Loucy (cell line): ENCODE data around the gene TMEM18.

Experiments used
- H2AFZ ChIP-seq: fragments of 200-600 bp; sonication (generic); 2 replicates; pipeline ENCODE4 v1.6.0; 2016; ENCODE audit warnings: antibody characterized with exemption, mild to moderate bottlenecking, low read length, moderate library complexity
- H3F3A ChIP-seq: fragments of 200-600 bp; 2 replicates; pipeline ENCODE4 v1.6.0; 2016; ENCODE audit warnings: antibody characterized with exemption, low read depth, mild to moderate bottlenecking
- H3K27me3 ChIP-seq: fragments of 200-600 bp; sonication (generic); 2 replicates; pipeline ENCODE4 v1.6.1; 2014; ENCODE audit warnings: low read length, mild to moderate bottlenecking; ENCODE audit not compliant: insufficient read depth, poor library complexity, severe bottlenecking
- H3K36me3 ChIP-seq: fragments of 200-600 bp; sonication (generic); 2 replicates; pipeline ENCODE4 v1.6.1; 2016; ENCODE audit warnings: low read length; ENCODE audit not compliant: insufficient read depth
- H3K4me1 ChIP-seq: fragments of 200-600 bp; sonication (generic); 2 replicates; pipeline ENCODE4 v1.5.1; 2014; ENCODE audit warnings: low read length, mild to moderate bottlenecking; ENCODE audit not compliant: insufficient read depth, poor library complexity, severe bottlenecking
- H3K4me2 ChIP-seq: fragments of 200-600 bp; sonication (generic); 2 replicates; pipeline ENCODE4 v1.6.0; 2014; ENCODE audit warnings: antibody characterized with exemption, low read length, low read depth, mild to moderate bottlenecking; ENCODE audit not compliant: poor library complexity, severe bottlenecking
- H3K4me3 ChIP-seq: fragments of 200-600 bp; sonication (generic); 2 replicates; pipeline ENCODE4 v1.5.1; 2014; ENCODE audit warnings: low read length, mild to moderate bottlenecking, mixed read lengths; ENCODE audit not compliant: poor library complexity, severe bottlenecking
- H3K79me2 ChIP-seq: fragments of 200-600 bp; sonication (generic); 2 replicates; pipeline ENCODE4 v1.6.1; 2014; ENCODE audit warnings: low read length; ENCODE audit not compliant: insufficient read depth
- H3K9ac ChIP-seq: fragments of 200-600 bp; sonication (generic); 2 replicates; pipeline ENCODE4 v1.6.0; 2014; ENCODE audit warnings: mild to moderate bottlenecking, low read depth, low read length, moderate library complexity; ENCODE audit not compliant: poor library complexity, severe bottlenecking
- H3K9me2 ChIP-seq: fragments of 200-600 bp; sonication (generic); replicated peaks from 2 replicates; pipeline ENCODE4 v1.6.1; 2016; ENCODE audit warnings: low read depth, low read length, mixed read lengths
- H3K9me3 ChIP-seq: fragments of 200-600 bp; sonication (generic); 2 replicates; pipeline ENCODE4 v1.6.1; 2014; ENCODE audit warnings: mild to moderate bottlenecking, antibody characterized with exemption, low read length, low read depth; ENCODE audit not compliant: insufficient read depth
- H4K20me1 ChIP-seq: fragments of 200-600 bp; sonication (generic); 2 replicates; pipeline ENCODE4 v1.6.0; 2014; ENCODE audit warnings: antibody characterized with exemption, low read length, mild to moderate bottlenecking; ENCODE audit not compliant: insufficient read depth, poor library complexity, severe bottlenecking
- EZH2phosphoT487 ChIP-seq: fragments of 200-600 bp; IDR thresholded peaks from 2 replicates; pipeline ENCODE4 v1.6.1; 2018; ENCODE audit warnings: antibody characterized with exemption, mild to moderate bottlenecking, moderate library complexity, borderline replicate concordance
- TF ChIP-seq, protein P1 (sequence below): fragments of 200-600 bp; sonication (generic); conservative IDR thresholded peaks from 2 replicates; pipeline ENCODE4 v1.5.1; 2014; ENCODE audit warnings: mild to moderate bottlenecking, antibody characterized with exemption, low read length

TMEM18 gene

DNA sequence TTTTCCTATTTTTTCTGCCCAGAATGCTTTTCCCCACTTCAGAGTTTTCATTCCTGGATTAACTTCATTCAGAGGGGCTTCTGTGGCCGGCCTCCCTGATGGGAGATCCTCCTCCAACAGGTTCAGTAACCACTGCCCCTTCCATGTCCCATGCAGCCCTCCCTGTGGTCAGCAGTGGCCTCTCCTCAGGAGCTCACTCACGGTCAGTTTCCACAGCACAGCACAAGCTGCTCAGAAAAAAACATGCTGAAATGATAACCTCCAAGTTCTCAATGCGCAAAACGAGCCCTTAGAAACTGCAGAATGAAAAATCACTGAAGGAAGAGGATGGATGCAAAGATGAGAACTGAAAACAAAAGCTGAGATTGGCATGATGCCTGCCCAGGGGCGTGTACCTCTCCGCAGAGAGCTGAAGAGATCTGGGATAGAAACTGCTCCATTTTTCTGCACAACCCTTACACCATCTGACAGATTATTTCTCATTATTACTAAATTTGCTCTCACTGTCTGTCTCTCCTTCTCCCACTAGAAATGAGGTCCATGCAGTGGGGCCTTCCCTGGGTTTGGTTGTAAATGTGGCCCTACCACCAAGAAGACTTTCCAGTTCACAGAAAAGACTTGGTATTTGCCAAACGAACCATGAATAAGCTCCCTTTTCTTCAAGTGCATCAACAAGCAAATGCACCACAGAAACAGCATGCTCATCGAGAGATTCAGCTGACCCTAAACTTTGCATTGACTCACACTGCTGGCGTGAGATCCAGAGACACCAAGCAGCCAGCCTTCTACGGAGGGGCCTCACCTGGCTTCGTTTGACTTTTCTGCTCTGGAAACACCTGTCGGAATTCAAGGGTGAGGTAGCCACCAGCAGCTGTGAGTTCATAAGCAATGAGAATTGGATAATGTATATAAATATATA, 51.5 kb downstream of the TMEM18 start:
- no peak overlapping the region for H3K4me2 ChIP-seq
- no peaks in the 10 kb centered on the region for H3K36me3 ChIP-seq
- no peaks in the 10 kb centered on the region for H3K79me2 ChIP-seq
- H3K4me1 ChIP-seq, result no peaks in the 10 kb centered on the region
- no peaks in the 10 kb centered on the region for H4K20me1 ChIP-seq
- H3K9me3 ChIP-seq, result no peaks in the 10 kb centered on the region
- H3F3A ChIP-seq, result no peaks in the 10 kb centered on the region
- no peak overlapping the region for H3K4me3 ChIP-seq
- no peak overlapping the region for H3K9ac ChIP-seq
- H3K9me2 ChIP-seq, result no peaks in the 10 kb centered on the region
- no peak for TF ChIP-seq EZH2phosphoT487
- TF ChIP-seq, protein P1, sequence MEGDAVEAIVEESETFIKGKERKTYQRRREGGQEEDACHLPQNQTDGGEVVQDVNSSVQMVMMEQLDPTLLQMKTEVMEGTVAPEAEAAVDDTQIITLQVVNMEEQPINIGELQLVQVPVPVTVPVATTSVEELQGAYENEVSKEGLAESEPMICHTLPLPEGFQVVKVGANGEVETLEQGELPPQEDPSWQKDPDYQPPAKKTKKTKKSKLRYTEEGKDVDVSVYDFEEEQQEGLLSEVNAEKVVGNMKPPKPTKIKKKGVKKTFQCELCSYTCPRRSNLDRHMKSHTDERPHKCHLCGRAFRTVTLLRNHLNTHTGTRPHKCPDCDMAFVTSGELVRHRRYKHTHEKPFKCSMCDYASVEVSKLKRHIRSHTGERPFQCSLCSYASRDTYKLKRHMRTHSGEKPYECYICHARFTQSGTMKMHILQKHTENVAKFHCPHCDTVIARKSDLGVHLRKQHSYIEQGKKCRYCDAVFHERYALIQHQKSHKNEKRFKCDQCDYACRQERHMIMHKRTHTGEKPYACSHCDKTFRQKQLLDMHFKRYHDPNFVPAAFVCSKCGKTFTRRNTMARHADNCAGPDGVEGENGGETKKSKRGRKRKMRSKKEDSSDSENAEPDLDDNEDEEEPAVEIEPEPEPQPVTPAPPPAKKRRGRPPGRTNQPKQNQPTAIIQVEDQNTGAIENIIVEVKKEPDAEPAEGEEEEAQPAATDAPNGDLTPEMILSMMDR, result no peak
- no peaks in the 10 kb centered on the region for H3K27me3 ChIP-seq
- no peak overlapping the region for H2AFZ ChIP-seq

DNA sequence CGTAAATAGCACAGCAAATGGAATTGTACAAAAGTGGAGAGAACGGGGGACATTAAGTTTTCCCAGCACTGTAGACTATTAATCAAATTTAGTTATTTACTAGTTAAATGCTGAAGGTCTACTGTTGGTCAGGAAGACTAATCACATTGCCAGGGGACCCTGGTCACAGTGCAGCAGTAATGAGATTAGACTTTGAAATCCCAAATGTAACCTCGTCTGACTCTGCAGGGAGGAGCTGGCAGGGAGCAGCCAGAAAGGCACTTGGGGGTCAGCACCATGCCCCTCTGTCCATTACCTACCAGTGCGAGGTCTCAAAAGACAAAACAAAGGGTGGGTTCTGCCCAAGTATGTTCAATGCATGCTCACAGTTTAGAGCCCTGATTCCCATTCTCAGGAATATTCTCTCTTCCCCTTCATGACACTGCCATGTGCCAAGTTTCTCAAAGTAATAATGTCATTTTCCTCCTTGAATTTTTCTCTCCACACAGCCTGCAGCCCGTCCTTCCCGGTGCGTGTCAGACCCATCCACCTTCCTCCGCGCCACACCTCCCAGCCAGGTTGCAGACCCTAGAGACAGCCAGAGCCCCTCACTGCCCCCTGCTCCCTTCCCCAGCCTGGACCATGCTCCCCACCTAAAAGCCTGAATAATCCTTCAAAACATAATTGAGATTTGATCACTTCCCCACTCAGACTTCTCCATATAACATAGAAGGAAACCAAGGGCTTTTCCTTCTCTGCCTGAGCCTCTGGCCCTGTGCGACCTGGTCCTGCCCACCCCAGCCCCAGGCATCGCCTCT, 52.5 kb downstream of the TMEM18 start:
- H4K20me1 ChIP-seq, result no peaks in the 10 kb centered on the region
- H3K9me2 ChIP-seq, result no peaks in the 10 kb centered on the region
- H3F3A ChIP-seq, result no peaks in the 10 kb centered on the region
- H3K4me1 ChIP-seq, result no peaks in the 10 kb centered on the region
- no peak overlapping the region for H3K4me3 ChIP-seq
- H3K79me2 ChIP-seq, result no peaks in the 10 kb centered on the region
- no peak overlapping the region for H3K4me2 ChIP-seq
- H3K9me3 ChIP-seq, result no peaks in the 10 kb centered on the region
- no peak for TF ChIP-seq EZH2phosphoT487
- TF ChIP-seq, protein P1, result no peak
- H3K27me3 ChIP-seq, result no peaks in the 10 kb centered on the region
- no peak overlapping the region for H3K9ac ChIP-seq
- H2AFZ ChIP-seq, result no peak overlapping the region
- no peaks in the 10 kb centered on the region for H3K36me3 ChIP-seq

DNA sequence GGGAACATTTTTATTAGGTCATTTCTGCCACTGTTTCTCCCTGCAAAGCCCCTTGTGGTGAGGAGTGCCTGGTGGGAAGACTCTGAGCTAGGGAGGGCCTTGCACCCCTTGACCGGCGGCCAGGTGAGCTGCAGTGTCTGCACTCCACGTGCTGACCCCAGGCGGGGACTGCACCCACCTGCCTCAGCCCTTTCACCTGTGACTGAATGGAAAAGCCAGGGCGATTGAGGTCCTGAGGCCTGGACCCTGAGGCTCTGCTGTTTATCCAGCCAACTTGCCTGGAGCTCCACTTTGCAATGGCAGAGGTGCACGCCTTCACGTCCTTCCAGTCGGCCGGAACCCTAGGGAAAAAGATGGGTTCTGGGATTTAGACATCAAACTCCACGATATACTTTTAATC, 53.1 kb downstream of the TMEM18 start:
- H3F3A ChIP-seq, result no peaks in the 10 kb centered on the region
- no peak overlapping the region for H2AFZ ChIP-seq
- H3K79me2 ChIP-seq, result no peaks in the 10 kb centered on the region
- no peaks in the 10 kb centered on the region for H3K9me2 ChIP-seq
- no peak overlapping the region for H3K4me2 ChIP-seq
- no peaks in the 10 kb centered on the region for H4K20me1 ChIP-seq
- H3K4me1 ChIP-seq, result no peaks in the 10 kb centered on the region
- H3K27me3 ChIP-seq, result no peaks in the 10 kb centered on the region
- H3K9ac ChIP-seq, result no peak overlapping the region
- H3K9me3 ChIP-seq, result no peaks in the 10 kb centered on the region
- no peaks in the 10 kb centered on the region for H3K36me3 ChIP-seq
- TF ChIP-seq, protein P1, result no peak
- TF ChIP-seq EZH2phosphoT487, result no peak
- H3K4me3 ChIP-seq, result no peak overlapping the region
